GM23338 (cell line): ENCODE results near the gene SFN. TPM values are rescaled to one million over a fixed set of nuclear protein-coding genes. Genes with fewer than 3 reads are reported as not detected.

Experiments
- ATAC-seq: fragments of 200-7000 bp; cut with Tn5 transposase; 3 replicates; pipeline ENCODE4 v1.9.1; 2020
- DNase-seq: peaks from one replicate; pipeline ENCODE4 v3.0.0-alpha.2; 2015; ENCODE audit warnings: low spot score
- H2AFZ ChIP-seq: fragments of 200-600 bp; sonication (generic); 2 replicates; pipeline ENCODE4 v1.8.0; 2016; ENCODE audit warnings: antibody characterized with exemption, mild to moderate bottlenecking, moderate library complexity
- H3F3A ChIP-seq: fragments of 200-600 bp; sonication (generic); replicated peaks from 2 replicates; pipeline ENCODE4 v1.8.0; 2017; ENCODE audit warnings: antibody characterized with exemption, mixed run types, low read depth
- H3K27ac ChIP-seq: fragments of 200-600 bp; sonication (generic); 2 replicates; pipeline ENCODE4 v1.6.1; 2016; ENCODE audit warnings: low read depth
- H3K27me3 ChIP-seq: fragments of 200-600 bp; sonication (generic); 2 replicates; pipeline ENCODE4 v1.8.0; 2016; ENCODE audit warnings: mild to moderate bottlenecking, mixed run types, moderate library complexity; ENCODE audit not compliant: insufficient read depth
- H3K36me3 ChIP-seq: fragments of 200-600 bp; sonication (generic); 2 replicates; pipeline ENCODE4 v1.8.0; 2016; ENCODE audit warnings: mild to moderate bottlenecking; ENCODE audit not compliant: insufficient read depth
- H3K4me1 ChIP-seq: fragments of 200-600 bp; sonication (generic); 2 replicates; pipeline ENCODE4 v1.8.0; 2016; ENCODE audit warnings: mild to moderate bottlenecking, moderate library complexity; ENCODE audit not compliant: insufficient read depth
- H3K4me2 ChIP-seq: fragments of 200-600 bp; sonication (generic); 2 replicates; pipeline ENCODE4 v1.7.1; 2017; ENCODE audit warnings: mixed run types
- H3K4me3 ChIP-seq: fragments of 200-600 bp; sonication (generic); 2 replicates; pipeline ENCODE4 v1.6.1; 2016; ENCODE audit warnings: mixed run types
- H3K79me2 ChIP-seq: fragments of 200-600 bp; sonication (generic); replicated peaks from 2 replicates; pipeline ENCODE4 v1.8.0; 2017; ENCODE audit warnings: mild to moderate bottlenecking; ENCODE audit not compliant: insufficient read depth
- H3K9me2 ChIP-seq: fragments of 200-600 bp; sonication (generic); 2 replicates; pipeline ENCODE4 v1.8.0; 2017; ENCODE audit not compliant: insufficient read depth
- H4K20me1 ChIP-seq: fragments of 200-600 bp; sonication (generic); replicated peaks from 2 replicates; pipeline ENCODE4 v1.8.0; 2017; ENCODE audit warnings: mild to moderate bottlenecking; ENCODE audit not compliant: insufficient read depth
- H3K27ac Mint-ChIP-seq: 2 replicates; pipeline ENCODE4 v1.8.0; 2020; ENCODE audit warnings: inconsistent platforms, mild to moderate bottlenecking, moderate library complexity, mixed read lengths
- H3K27me3 Mint-ChIP-seq: 3 replicates; pipeline ENCODE4 v1.8.0; 2022; ENCODE audit warnings: low read depth, mild to moderate bottlenecking, moderate library complexity, mixed read lengths, inconsistent platforms; ENCODE audit not compliant: insufficient read depth, poor library complexity
- H3K36me3 Mint-ChIP-seq: 3 replicates; pipeline ENCODE4 v1.8.0; 2021; ENCODE audit warnings: low read depth, mild to moderate bottlenecking, inconsistent platforms, moderate library complexity, mixed read lengths
- H3K4me1 Mint-ChIP-seq: 3 replicates; pipeline ENCODE4 v1.8.0; 2020; ENCODE audit warnings: mild to moderate bottlenecking, inconsistent platforms, mixed read lengths
- H3K4me3 Mint-ChIP-seq: 3 replicates; pipeline ENCODE4 v1.8.0; 2021; ENCODE audit warnings: moderate library complexity, mild to moderate bottlenecking, inconsistent platforms, mixed read lengths
- H3K9me3 Mint-ChIP-seq: 3 replicates; pipeline ENCODE4 v1.8.0; 2020; ENCODE audit warnings: moderate library complexity, mild to moderate bottlenecking, inconsistent platforms, mixed read lengths
- CREB1 ChIP-seq: fragments of 250-450 bp; sonication (Bioruptor Pico); IDR thresholded peaks from 2 replicates; pipeline ENCODE4 v1.5.0; 2020; ENCODE audit warnings: low read depth, mild to moderate bottlenecking, moderate library complexity
- JUNB ChIP-seq: IDR thresholded peaks from one replicate; pipeline ENCODE4 v1.6.1; 2016; ENCODE audit warnings: antibody characterized with exemption; ENCODE audit not compliant: unreplicated experiment
- NANOG ChIP-seq: IDR thresholded peaks from 2 replicates; pipeline ENCODE4 v1.6.1; 2016; ENCODE audit warnings: antibody characterized with exemption, borderline replicate concordance
- STAT1 ChIP-seq: IDR thresholded peaks from one replicate; pipeline ENCODE4 v1.6.1; 2016; ENCODE audit warnings: antibody characterized with exemption; ENCODE audit not compliant: unreplicated experiment
- polyA plus RNA-seq: library from polyadenylated mRNA; unstranded; fragments of >200 nt; fragmentation: Nextera tagmentation; extraction: Ambion mirVana; gene quantifications from 2 replicates; pipeline ENCODE4 v1.2.1, GENCODE V29; 2016
- total RNA-seq: library from RNA; depleted of rRNA; stranded (reverse); fragments of >200 nt; shearing (Covaris generic); gene quantifications from 2 replicates; pipeline ENCODE4 v1.2.3, GENCODE V29; 2014
- TF ChIP-seq, protein P1 (sequence below): IDR thresholded peaks from 2 replicates; pipeline ENCODE4 v1.6.1; 2016; ENCODE audit warnings: antibody characterized with exemption
- TF ChIP-seq, protein P2 (sequence below): fragments of 250-450 bp; sonication (Bioruptor Pico); IDR thresholded peaks from 2 replicates; pipeline ENCODE4 v1.5.0; 2020; ENCODE audit warnings: mild to moderate bottlenecking, moderate library complexity

The SFN gene
- total and polyA plus RNA-seq, 2 experiments from 2014 or later = 1.8 to 2.6 TPM

DNA sequence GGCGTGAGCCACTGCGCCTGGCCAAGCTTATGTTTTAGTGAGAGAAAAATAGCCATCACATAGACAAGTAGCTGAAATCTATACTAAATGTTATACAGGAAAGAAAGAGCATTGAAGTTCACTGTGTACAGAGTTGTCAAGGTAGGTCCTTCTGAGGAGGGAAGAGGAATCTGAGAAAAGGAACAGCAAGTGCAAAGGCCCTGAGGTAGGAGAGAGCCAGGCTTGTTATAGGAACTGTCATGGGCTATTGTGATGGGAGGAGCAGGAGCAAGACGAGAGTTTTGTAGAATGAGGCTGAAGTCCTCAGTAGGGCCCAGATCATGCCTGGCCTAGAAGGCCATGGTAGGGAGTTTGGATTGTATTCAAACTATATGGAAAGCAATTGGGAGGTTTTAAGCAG, 31.9 kb upstream of the SFN start:
- peaks cover 5% of the 10 kb centered on the region for H4K20me1 ChIP-seq
- peaks cover 15% of the 10 kb centered on the region for H3K27me3 Mint-ChIP-seq
- H3K27me3 ChIP-seq = peaks cover 3% of the 10 kb centered on the region; the same call in 1 of the 2 replicates
- H3K4me2 ChIP-seq = no peak overlapping the region
- 0 out of 2 replicates have a peak, but pooled peaks cover 6% of the 10 kb centered on the region for H3K36me3 ChIP-seq
- H3K9me2 ChIP-seq = no peaks in the 10 kb centered on the region
- H3K9me3 Mint-ChIP-seq = no peaks in the 10 kb centered on the region
- no peak overlapping the region for H3K27ac ChIP-seq
- H3K4me3 Mint-ChIP-seq = no peak overlapping the region
- H3K36me3 Mint-ChIP-seq = peaks cover 37% of the 10 kb centered on the region
- H3K4me3 ChIP-seq = no peak overlapping the region
- ATAC-seq = no peak
- no peak overlapping the region for H2AFZ ChIP-seq
- H3F3A ChIP-seq = peaks cover 4% of the 10 kb centered on the region; the same call in 1 of the 2 replicates
- H3K27ac Mint-ChIP-seq = no peak overlapping the region
- no peak for DNase-seq
- TF ChIP-seq, protein P1, sequence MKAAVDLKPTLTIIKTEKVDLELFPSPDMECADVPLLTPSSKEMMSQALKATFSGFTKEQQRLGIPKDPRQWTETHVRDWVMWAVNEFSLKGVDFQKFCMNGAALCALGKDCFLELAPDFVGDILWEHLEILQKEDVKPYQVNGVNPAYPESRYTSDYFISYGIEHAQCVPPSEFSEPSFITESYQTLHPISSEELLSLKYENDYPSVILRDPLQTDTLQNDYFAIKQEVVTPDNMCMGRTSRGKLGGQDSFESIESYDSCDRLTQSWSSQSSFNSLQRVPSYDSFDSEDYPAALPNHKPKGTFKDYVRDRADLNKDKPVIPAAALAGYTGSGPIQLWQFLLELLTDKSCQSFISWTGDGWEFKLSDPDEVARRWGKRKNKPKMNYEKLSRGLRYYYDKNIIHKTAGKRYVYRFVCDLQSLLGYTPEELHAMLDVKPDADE = no peak
- TF ChIP-seq NANOG (no peak), CREB1 (no peak), JUNB (no peak)
- peaks cover 4% of the 10 kb centered on the region; the same call in 1 of the 2 replicates for H3K79me2 ChIP-seq
- H3K4me1 ChIP-seq = peaks cover 7% of the 10 kb centered on the region
- H3K4me1 Mint-ChIP-seq = peaks cover 24% of the 10 kb centered on the region

DNA sequence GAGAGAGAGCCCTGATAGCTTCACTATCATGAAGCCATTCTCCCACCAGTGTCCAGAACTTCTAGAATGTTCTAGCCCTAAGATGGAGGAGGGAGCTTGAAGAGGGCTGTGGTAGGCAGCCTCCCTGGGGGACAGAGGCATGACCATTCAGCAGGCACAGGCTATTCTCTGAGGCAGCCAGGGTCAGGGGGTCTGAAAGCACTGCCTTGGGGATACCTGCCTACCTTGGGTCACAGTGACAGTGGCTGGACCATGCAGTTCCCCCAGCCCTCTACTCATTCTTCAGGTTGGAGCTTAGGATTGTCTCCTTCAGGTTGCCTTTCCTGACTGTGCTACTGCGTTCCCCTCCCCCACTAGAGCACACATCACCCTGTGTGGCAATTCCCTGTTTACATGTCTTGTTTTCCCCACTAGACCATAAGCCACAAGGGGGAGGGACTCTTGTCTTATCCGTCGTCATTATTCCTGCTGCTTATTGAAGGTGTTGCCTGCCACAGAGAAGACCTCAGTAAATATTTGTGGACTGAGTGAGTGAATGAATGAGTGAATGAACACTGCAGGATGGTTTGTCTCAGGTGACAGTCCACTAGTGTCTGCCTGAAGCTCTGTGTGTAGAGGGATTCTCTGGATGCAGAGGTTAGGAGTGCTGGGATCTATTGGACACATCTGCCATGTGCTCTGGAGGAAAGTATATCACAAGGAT, 31.3 kb upstream of the SFN start:
- Mint-ChIP-seq H3K27me3 (peaks cover 12% of the 10 kb centered on the region), H3K4me1 (peaks cover 22% of the 10 kb centered on the region), H3K4me3 (no peak overlapping the region), H3K27ac (no peak overlapping the region), H3K9me3 (no peaks in the 10 kb centered on the region), H3K36me3 (peaks cover 43% of the 10 kb centered on the region)
- Histone ChIP-seq H3K4me1 (peaks cover 5% of the 10 kb centered on the region), H3K9me2 (no peaks in the 10 kb centered on the region), H3K27ac (no peak overlapping the region), H3F3A (0 out of 2 replicates have a peak, but pooled peaks cover 4% of the 10 kb centered on the region), H3K36me3 (0 out of 2 replicates have a peak, but pooled peaks cover 6% of the 10 kb centered on the region), H4K20me1 (peaks cover 5% of the 10 kb centered on the region), H3K27me3 (peaks cover 3% of the 10 kb centered on the region; the same call in 1 of the 2 replicates), H3K4me2 (no peak overlapping the region), H3K79me2 (peaks cover 4% of the 10 kb centered on the region; the same call in 1 of the 2 replicates), H2AFZ (no peak overlapping the region), H3K4me3 (no peak overlapping the region)
- DNase-seq = no peak
- no peak for ATAC-seq
- TF ChIP-seq, protein P2, sequence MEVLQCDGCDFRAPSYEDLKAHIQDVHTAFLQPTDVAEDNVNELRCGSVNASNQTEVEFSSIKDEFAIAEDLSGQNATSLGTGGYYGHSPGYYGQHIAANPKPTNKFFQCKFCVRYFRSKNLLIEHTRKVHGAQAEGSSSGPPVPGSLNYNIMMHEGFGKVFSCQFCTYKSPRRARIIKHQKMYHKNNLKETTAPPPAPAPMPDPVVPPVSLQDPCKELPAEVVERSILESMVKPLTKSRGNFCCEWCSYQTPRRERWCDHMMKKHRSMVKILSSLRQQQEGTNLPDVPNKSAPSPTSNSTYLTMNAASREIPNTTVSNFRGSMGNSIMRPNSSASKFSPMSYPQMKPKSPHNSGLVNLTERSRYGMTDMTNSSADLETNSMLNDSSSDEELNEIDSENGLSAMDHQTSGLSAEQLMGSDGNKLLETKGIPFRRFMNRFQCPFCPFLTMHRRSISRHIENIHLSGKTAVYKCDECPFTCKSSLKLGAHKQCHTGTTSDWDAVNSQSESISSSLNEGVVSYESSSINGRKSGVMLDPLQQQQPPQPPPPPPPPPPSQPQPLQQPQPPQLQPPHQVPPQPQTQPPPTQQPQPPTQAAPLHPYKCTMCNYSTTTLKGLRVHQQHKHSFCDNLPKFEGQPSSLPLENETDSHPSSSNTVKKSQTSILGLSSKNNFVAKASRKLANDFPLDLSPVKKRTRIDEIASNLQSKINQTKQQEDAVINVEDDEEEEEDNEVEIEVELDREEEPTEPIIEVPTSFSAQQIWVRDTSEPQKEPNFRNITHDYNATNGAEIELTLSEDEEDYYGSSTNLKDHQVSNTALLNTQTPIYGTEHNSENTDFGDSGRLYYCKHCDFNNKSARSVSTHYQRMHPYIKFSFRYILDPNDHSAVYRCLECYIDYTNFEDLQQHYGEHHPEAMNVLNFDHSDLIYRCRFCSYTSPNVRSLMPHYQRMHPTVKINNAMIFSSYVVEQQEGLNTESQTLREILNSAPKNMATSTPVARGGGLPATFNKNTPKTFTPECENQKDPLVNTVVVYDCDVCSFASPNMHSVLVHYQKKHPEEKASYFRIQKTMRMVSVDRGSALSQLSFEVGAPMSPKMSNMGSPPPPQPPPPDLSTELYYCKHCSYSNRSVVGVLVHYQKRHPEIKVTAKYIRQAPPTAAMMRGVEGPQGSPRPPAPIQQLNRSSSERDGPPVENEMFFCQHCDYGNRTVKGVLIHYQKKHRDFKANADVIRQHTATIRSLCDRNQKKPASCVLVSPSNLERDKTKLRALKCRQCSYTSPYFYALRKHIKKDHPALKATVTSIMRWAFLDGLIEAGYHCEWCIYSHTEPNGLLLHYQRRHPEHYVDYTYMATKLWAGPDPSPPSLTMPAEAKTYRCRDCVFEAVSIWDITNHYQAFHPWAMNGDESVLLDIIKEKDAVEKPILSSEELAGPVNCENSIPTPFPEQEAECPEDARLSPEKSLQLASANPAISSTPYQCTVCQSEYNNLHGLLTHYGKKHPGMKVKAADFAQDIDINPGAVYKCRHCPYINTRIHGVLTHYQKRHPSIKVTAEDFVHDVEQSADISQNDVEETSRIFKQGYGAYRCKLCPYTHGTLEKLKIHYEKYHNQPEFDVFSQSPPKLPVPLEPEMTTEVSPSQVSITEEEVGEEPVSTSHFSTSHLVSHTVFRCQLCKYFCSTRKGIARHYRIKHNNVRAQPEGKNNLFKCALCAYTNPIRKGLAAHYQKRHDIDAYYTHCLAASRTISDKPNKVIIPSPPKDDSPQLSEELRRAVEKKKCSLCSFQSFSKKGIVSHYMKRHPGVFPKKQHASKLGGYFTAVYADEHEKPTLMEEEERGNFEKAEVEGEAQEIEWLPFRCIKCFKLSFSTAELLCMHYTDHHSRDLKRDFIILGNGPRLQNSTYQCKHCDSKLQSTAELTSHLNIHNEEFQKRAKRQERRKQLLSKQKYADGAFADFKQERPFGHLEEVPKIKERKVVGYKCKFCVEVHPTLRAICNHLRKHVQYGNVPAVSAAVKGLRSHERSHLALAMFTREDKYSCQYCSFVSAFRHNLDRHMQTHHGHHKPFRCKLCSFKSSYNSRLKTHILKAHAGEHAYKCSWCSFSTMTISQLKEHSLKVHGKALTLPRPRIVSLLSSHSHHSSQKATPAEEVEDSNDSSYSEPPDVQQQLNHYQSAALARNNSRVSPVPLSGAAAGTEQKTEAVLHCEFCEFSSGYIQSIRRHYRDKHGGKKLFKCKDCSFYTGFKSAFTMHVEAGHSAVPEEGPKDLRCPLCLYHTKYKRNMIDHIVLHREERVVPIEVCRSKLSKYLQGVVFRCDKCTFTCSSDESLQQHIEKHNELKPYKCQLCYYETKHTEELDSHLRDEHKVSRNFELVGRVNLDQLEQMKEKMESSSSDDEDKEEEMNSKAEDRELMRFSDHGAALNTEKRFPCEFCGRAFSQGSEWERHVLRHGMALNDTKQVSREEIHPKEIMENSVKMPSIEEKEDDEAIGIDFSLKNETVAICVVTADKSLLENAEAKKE = no peak
- no peak for TF ChIP-seq STAT1
